Endothelial cell of umbilical vein (primary cell): ENCODE data around the gene DNAH9. TPM values are rescaled to one million over a fixed set of nuclear protein-coding genes. Genes with fewer than 3 reads are reported as not detected.

Experiments used
- BruUV-seq: library from RNA; stranded (reverse); fragments of 400-500 nt; replicated peaks from 2 replicates; lab custom pipeline; 2021; lab: Mats Ljungman, UMichigan
- CTCF ChIA-PET: fragments of 300-600, 350-600 bp; sonication (Branson Sonifier 250); formaldehyde crosslinking; loops from one replicate; lab custom pipeline; 2021; ENCODE audit warnings: antibody characterized with exemption, inconsistent platforms; lab: Charles Lee
- POLR2A ChIA-PET: fragments of 300-600, 350-600 bp; sonication (Branson Sonifier 250); formaldehyde crosslinking; loops from one replicate; lab custom pipeline; 2021; ENCODE audit warnings: antibody characterized with exemption, inconsistent platforms; lab: Charles Lee
- DNase-seq: peaks from one replicate; pipeline ENCODE4 v3.0.0-alpha.2; 2011; ENCODE audit warnings: low read depth, low spot score
- FAIRE-seq: peaks from 2 replicates; lab custom pipeline; 2011; peaks lifted over from hg19 to GRCh38; lab: Jason Lieb, UNC
- H2AFZ ChIP-seq: 2 replicates; pipeline ENCODE4 v1.6.0; 2012; ENCODE audit warnings: low read depth, low read length, control low read depth, inconsistent platforms
- H3K27ac ChIP-seq: 2 replicates; pipeline ENCODE4 v1.5.1; 2011; ENCODE audit warnings: low read depth, mild to moderate bottlenecking, control low read depth, low read length, moderate library complexity; ENCODE audit not compliant: insufficient read depth
- H3K27me3 ChIP-seq, 2 experiments: 2 replicates each; pipeline versions ENCODE4 v1.6.0 to v1.6.1; 2011; ENCODE audit warnings: low read length in 2 of 2, mixed read lengths in 1 of 2; ENCODE audit not compliant: control insufficient read depth in 2 of 2, insufficient read depth in 2 of 2
- H3K36me3 ChIP-seq, 2 experiments: 2 replicates in 1 of 2; 3 replicates in 1 of 2; pipeline ENCODE4 v1.5.1; 2011; ENCODE audit warnings: low read length in 2 of 2, mild to moderate bottlenecking in 1 of 2, moderate library complexity in 1 of 2; ENCODE audit not compliant: control insufficient read depth in 2 of 2, insufficient read depth in 2 of 2; ENCODE audit errors: extremely low read depth in 1 of 2
- H3K4me1 ChIP-seq: 3 replicates; pipeline ENCODE4 v1.5.1; 2011; ENCODE audit warnings: mild to moderate bottlenecking, low read length; ENCODE audit not compliant: control insufficient read depth, insufficient read depth; ENCODE audit errors: extremely low read depth
- H3K4me2 ChIP-seq: 2 replicates; pipeline ENCODE4 v1.6.1; 2011; ENCODE audit warnings: low read length, control low read depth, mixed read lengths; ENCODE audit not compliant: insufficient read depth
- H3K4me3 ChIP-seq, 3 experiments: fragments of 200-600 bp in 1 of 3; sonication (generic), shearing (Covaris generic) in 1 of 3; replicated peaks in 1 of 3; 2 replicates each; pipeline ENCODE4 v1.5.1; 2011 to 2016; ENCODE audit warnings: control low read depth in 3 of 3, low read length in 3 of 3, mild to moderate bottlenecking in 2 of 3, inconsistent platforms in 1 of 3, low read depth in 1 of 3, moderate library complexity in 1 of 3; ENCODE audit not compliant: insufficient read depth in 1 of 3
- H3K79me2 ChIP-seq: 2 replicates; pipeline ENCODE4 v1.6.0; 2012; ENCODE audit warnings: low read length, inconsistent platforms; ENCODE audit not compliant: control insufficient read depth, insufficient read depth
- H3K9ac ChIP-seq: replicated peaks from 2 replicates; pipeline ENCODE3; 2011; ENCODE audit warnings: low read length, control low read depth; ENCODE audit not compliant: insufficient read depth; ENCODE audit errors: extremely low read depth
- H3K9me1 ChIP-seq: replicated peaks from 3 replicates; pipeline ENCODE4 v1.6.0; 2011; ENCODE audit warnings: mild to moderate bottlenecking, low read length; ENCODE audit not compliant: control insufficient read depth, insufficient read depth; ENCODE audit errors: extremely low read depth
- H3K9me3 ChIP-seq: replicated peaks from 2 replicates; pipeline ENCODE4 v1.5.1; 2012; ENCODE audit warnings: low read length, inconsistent platforms; ENCODE audit not compliant: control insufficient read depth, insufficient read depth
- H4K20me1 ChIP-seq: replicated peaks from 2 replicates; pipeline ENCODE3; 2011; ENCODE audit warnings: mild to moderate bottlenecking, low read length; ENCODE audit not compliant: control insufficient read depth, insufficient read depth; ENCODE audit errors: extremely low read depth
- EZH2 ChIP-seq: IDR thresholded peaks from 2 replicates; pipeline ENCODE4 v1.6.1; 2012; ENCODE audit warnings: borderline replicate concordance, low read depth, mild to moderate bottlenecking, moderate library complexity, low read length, inconsistent platforms; ENCODE audit not compliant: severe bottlenecking
- FOS ChIP-seq: IDR thresholded peaks from 2 replicates; pipeline ENCODE4 v1.6.1; 2011; ENCODE audit warnings: mild to moderate bottlenecking, low read length, moderate library complexity, borderline replicate concordance; ENCODE audit not compliant: insufficient read depth
- GATA2 ChIP-seq: IDR thresholded peaks from 2 replicates; pipeline ENCODE4 v1.7.0; 2011; ENCODE audit warnings: low read depth, mild to moderate bottlenecking, moderate library complexity, mixed read lengths, low read length; ENCODE audit not compliant: insufficient read length, insufficient read depth
- JUN ChIP-seq: IDR thresholded peaks from 2 replicates; pipeline ENCODE4 v1.6.1; 2011; ENCODE audit warnings: borderline replicate concordance, low read depth; ENCODE audit not compliant: insufficient read length, insufficient read depth
- MYC ChIP-seq: IDR thresholded peaks from one replicate; pipeline ENCODE4 v1.6.1; 2011; ENCODE audit warnings: mild to moderate bottlenecking, low read depth, low read length
- POLR2A ChIP-seq: IDR thresholded peaks from 2 replicates; pipeline ENCODE4 v1.6.1; 2012; ENCODE audit warnings: low read depth, mild to moderate bottlenecking, control low read depth, low read length
- POLR2AphosphoS5 ChIP-seq: IDR thresholded peaks from 2 replicates; pipeline ENCODE4 v1.6.1; 2012; ENCODE audit warnings: low read depth, mild to moderate bottlenecking, control low read depth, low read length, moderate library complexity; ENCODE audit not compliant: insufficient read depth
- dilution Hi-C: fragments of 300-500 bp; cut with MboI; formaldehyde crosslinking; loops from one replicate; pipeline ENCODE4 v1.15.0; 2019; ENCODE audit warnings: low sequenced_read_pairs; ENCODE audit not compliant: extremely low pct_ligation_motif_present
- intact Hi-C: fragments of 100-400 bp; cut with micrococcal nuclease; formaldehyde crosslinking; loops from one replicate; pipeline ENCODE4 v1.10.0; 2022
- polyA plus RNA-seq, 4 experiments: library from polyadenylated mRNA; depleted of rRNA in 3 of 4; stranded (reverse) in 3 of 4; unstranded in 1 of 4; fragments of >200 nt; gene quantifications; 2 replicates each; pipeline versions ENCODE4 v1.2.1 to v1.2.3, GENCODE V29; 2011 to 2012; ENCODE audit warnings: missing spikeins in 1 of 4
- total RNA-seq: library from RNA; stranded (reverse); gene quantifications from 2 replicates; pipeline ENCODE4 v1.2.3, GENCODE V29; 2021
- TF ChIP-seq, protein P1 (sequence below), 2 donors: IDR thresholded peaks; 1 replicate in 1 of 2; 2 replicates in 1 of 2; pipeline ENCODE4 v1.5.1; 2011; ENCODE audit warnings: low read length in 2 of 2, mild to moderate bottlenecking in 2 of 2, moderate library complexity in 2 of 2, control low read depth in 1 of 2, inconsistent platforms in 1 of 2, low read depth in 1 of 2; ENCODE audit not compliant: insufficient read depth in 1 of 2; ENCODE audit errors: extremely low read depth in 1 of 2
- TF ChIP-seq, protein P2 (sequence below): IDR thresholded peaks from 2 replicates; pipeline ENCODE4 v1.6.1; 2011; ENCODE audit not compliant: insufficient read depth, insufficient read length

Gene DNAH9
- total and polyA plus RNA-seq, 2 donors (not counting 3 experiments of a cell fraction or from before 2014, with no cell fraction given): not detected

GRCh38 chr17:11852231-11852630 lies 254.0 kb downstream of the DNAH9 start:
- Histone ChIP-seq H3K27ac (no peak overlapping the region), H3K4me1 (no peaks in the 10 kb centered on the region), H2AFZ (no peak overlapping the region), H3K36me3 (no peaks in the 10 kb centered on the region), H3K4me3 (no peak overlapping the region), H3K27me3 (no peaks in the 10 kb centered on the region), H3K9ac (no peak overlapping the region), H3K9me1 (no peaks in the 10 kb centered on the region), H4K20me1 (no peaks in the 10 kb centered on the region), H3K79me2 (no peaks in the 10 kb centered on the region), H3K9me3 (no peaks in the 10 kb centered on the region), H3K4me2 (no peak overlapping the region)
- no TSS peak for BruUV-seq
- DNase-seq: no peak
- TF ChIP-seq MYC (no peak), POLR2A (no peak), FOS (no peak), GATA2 (no peak), POLR2AphosphoS5 (no peak), JUN (no peak), EZH2 (no peak)
- TF ChIP-seq, protein P1, sequence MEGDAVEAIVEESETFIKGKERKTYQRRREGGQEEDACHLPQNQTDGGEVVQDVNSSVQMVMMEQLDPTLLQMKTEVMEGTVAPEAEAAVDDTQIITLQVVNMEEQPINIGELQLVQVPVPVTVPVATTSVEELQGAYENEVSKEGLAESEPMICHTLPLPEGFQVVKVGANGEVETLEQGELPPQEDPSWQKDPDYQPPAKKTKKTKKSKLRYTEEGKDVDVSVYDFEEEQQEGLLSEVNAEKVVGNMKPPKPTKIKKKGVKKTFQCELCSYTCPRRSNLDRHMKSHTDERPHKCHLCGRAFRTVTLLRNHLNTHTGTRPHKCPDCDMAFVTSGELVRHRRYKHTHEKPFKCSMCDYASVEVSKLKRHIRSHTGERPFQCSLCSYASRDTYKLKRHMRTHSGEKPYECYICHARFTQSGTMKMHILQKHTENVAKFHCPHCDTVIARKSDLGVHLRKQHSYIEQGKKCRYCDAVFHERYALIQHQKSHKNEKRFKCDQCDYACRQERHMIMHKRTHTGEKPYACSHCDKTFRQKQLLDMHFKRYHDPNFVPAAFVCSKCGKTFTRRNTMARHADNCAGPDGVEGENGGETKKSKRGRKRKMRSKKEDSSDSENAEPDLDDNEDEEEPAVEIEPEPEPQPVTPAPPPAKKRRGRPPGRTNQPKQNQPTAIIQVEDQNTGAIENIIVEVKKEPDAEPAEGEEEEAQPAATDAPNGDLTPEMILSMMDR (IDR thresholded peaks at IDR 0.05; ENCODE audit: extremely low read depth in 1 of 2, insufficient read depth in 1 of 2, low read depth in 1 of 2, low read length in 2 of 2): no peak
- TF ChIP-seq, protein P2, sequence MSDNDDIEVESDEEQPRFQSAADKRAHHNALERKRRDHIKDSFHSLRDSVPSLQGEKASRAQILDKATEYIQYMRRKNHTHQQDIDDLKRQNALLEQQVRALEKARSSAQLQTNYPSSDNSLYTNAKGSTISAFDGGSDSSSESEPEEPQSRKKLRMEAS: no peak
- intact Hi-C loops: no loop called here
- POLR2A ChIA-PET: no interaction called here
- CTCF ChIA-PET: no interaction called here
- dilution Hi-C loops: no loop called here
- no peak for FAIRE-seq
